Muscle layer of duodenum (tissue), 2 donors: ENCODE measurements around the gene LTV1.
A peak's percentile ranks its signal among the peaks of the same experiment; 100 is the strongest.

ENCODE experiments used
- H3K27ac ChIP-seq: one replicate; pipeline ENCODE4 v1.7.0; 2013; ENCODE audit warnings: mild to moderate bottlenecking, low read length
- H3K27me3 ChIP-seq: one replicate; pipeline ENCODE4 v1.7.0; 2013; ENCODE audit warnings: low read depth, mild to moderate bottlenecking, control low read depth, low read length
- H3K36me3 ChIP-seq, 2 donors: one replicate each; pipeline ENCODE4 v1.7.0; 2013; ENCODE audit warnings: low read length in 2 of 2, control low read depth in 1 of 2, mild to moderate bottlenecking in 1 of 2; ENCODE audit not compliant: insufficient read depth in 2 of 2, control insufficient read depth in 1 of 2
- H3K4me1 ChIP-seq, 2 donors: one replicate each; pipeline ENCODE4 v1.7.0; 2013; ENCODE audit warnings: low read length in 2 of 2, mild to moderate bottlenecking in 2 of 2, control low read depth in 1 of 2, moderate library complexity in 1 of 2; ENCODE audit not compliant: insufficient read depth in 2 of 2, control insufficient read depth in 1 of 2
- H3K4me3 ChIP-seq, 2 donors: one replicate each; pipeline ENCODE4 v1.7.0; 2013; ENCODE audit warnings: low read length in 2 of 2, low read depth in 1 of 2, mild to moderate bottlenecking in 1 of 2
- H3K9me3 ChIP-seq, 2 donors: one replicate each; pipeline ENCODE4 v1.7.0; 2013; ENCODE audit warnings: low read length in 2 of 2, control low read depth in 1 of 2, mild to moderate bottlenecking in 1 of 2; ENCODE audit not compliant: control insufficient read depth in 1 of 2
- donor health status: healthy.

LTV1 gene

DNA sequence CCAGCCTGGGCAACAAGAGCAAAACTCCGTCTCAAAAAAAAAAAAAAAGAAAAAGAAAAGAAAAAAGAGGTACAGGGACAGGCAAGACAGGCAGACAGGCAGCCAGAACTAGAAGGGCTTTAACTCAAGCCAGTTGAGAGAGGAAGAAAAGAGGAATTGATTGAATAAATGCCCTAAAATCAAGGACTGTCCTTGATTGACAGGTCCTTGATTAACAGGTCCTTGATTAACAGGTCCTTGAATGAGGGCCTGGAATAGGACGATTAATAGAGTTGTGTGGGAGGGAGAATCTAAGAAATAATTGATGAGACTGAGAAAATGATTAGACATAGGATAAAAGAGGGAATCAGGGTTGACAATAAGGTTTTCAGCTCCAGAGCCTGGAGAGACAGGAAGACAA, 57.2 kb downstream of the LTV1 start:
- H3K4me1 ChIP-seq = peaks cover 9 to 15% of the 10 kb centered on the region in 2 donors
- no peak overlapping the region for H3K27ac ChIP-seq
- H3K4me3 ChIP-seq = no peak overlapping the region
- no peaks in the 10 kb centered on the region for H3K36me3 ChIP-seq
- H3K9me3 ChIP-seq = no peaks in the 10 kb centered on the region
- no peaks in the 10 kb centered on the region for H3K27me3 ChIP-seq

DNA sequence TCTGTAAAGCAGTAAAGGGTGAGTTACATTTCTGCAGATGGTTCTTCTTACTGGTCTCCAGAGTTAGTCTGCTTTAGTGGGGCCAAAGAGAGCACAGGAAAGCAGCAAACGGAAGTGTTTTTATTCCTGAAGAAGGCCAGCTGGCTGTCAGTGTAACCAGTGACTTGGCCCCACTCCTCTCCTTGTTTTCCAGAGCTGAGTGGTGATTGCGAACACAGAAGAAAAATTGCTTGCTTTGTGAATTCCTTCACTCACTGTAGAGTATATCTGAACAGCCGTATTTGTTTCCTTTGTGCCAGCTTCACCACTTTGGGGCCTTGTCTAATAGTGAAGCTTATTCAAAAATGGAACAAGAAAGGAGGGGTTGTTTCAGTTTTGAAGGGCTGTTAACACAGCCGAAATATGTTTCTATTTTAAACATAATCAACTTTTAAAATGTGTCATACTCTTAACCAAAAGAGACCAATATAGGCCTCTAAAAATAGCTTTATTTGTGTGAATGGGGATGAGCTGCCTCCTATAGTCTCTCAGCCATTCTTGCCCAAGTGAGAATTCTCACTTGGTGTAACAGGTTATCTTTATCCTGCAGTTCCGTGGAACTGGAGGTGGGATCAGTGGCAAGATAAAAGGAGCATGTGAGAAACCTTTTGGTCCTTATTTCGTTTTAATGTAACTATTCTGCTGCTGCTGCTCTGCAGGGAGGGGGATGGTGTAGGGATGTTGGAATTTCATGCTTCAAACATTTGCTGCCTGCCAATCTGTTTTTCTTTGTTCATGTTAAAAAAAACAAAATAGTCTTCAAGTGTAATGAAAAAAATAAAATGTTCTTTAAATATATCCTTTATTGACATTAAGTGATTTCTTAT, 59.0 kb downstream of the LTV1 start:
- Histone ChIP-seq H3K36me3 (no peaks in the 10 kb centered on the region), H3K27ac (peak overlapping the region; percentile 54), H3K4me3 (peak overlapping the region in 1 of 2 donors; percentile 24), H3K27me3 (no peaks in the 10 kb centered on the region), H3K4me1 (peaks cover 9 to 15% of the 10 kb centered on the region in 2 donors), H3K9me3 (no peaks in the 10 kb centered on the region)

DNA sequence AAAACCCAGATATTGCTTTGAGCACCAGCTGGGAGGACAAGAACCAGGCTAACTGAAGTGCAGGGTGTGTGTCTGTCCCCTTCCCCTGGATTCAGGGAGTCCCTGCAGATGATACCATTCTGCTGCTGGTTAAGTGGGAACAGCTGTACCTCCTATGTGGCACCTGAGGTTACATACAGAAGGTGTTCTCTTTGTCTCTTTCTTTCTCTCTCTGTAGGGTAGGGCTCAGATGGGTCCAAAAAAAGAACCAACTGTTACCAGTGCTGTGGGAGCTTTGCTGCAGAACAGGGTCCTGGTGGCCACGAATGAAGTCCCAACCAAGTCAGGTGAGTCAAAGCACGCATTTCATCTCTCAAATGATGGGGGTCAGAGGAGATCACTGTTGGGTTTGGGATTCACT, 59.7 kb downstream of the LTV1 start:
- H3K4me3 ChIP-seq = no peak overlapping the region
- H3K4me1 ChIP-seq = peaks cover 9 to 15% of the 10 kb centered on the region in 2 donors
- H3K36me3 ChIP-seq = no peaks in the 10 kb centered on the region
- no peak overlapping the region for H3K27ac ChIP-seq
- H3K27me3 ChIP-seq = no peaks in the 10 kb centered on the region
- H3K9me3 ChIP-seq = no peaks in the 10 kb centered on the region

DNA sequence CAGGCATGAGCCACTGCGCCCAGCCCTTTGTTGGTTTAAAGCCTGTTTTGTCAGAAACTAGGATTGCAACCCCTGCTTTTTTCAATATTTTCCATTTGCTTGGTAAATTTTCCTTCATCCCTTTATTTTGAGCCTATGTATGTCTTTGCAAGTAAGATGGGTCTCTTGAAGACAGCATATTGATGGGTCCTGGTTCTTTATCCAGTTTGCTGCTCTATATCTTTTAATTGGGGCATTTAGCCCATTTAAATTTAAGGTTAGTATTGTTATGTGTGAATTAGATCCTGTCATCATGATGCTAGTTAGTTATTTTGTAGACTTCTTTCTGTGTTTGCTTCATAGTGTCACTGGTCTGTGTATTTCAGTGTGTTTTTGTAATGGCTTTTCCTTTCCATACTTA, 67.9 kb downstream of the LTV1 start:
- H3K4me3 ChIP-seq = no peak overlapping the region
- H3K27me3 ChIP-seq = no peaks in the 10 kb centered on the region
- no peaks in the 10 kb centered on the region for H3K36me3 ChIP-seq
- no peaks in the 10 kb centered on the region for H3K4me1 ChIP-seq
- H3K27ac ChIP-seq = no peak overlapping the region
- peaks cover 0 to 14% of the 10 kb centered on the region in 2 donors for H3K9me3 ChIP-seq

DNA sequence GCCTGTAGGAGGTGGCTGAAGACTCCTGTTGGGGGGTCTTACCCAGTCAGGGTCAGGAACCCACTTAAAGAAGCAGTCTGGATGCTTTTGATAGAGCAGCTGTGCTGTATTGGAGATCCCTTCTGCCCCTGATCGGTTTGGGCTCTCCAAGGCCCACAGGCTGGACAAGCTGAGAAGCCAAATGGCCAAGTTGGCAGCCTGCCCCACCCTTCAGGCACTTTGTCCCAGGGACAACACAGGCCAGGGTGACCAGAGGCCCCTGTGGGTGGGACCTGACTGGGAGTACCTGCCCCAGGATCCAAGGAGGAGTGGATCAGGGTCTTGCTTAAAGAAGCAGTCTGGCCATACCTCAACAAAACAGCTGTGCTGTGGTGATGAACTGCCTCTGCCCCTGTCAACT, 69.5 kb downstream of the LTV1 start:
- peaks cover 0 to 14% of the 10 kb centered on the region in 2 donors for H3K9me3 ChIP-seq
- H3K27me3 ChIP-seq = no peaks in the 10 kb centered on the region
- H3K4me3 ChIP-seq = no peak overlapping the region
- H3K27ac ChIP-seq = no peak overlapping the region
- no peaks in the 10 kb centered on the region for H3K4me1 ChIP-seq
- H3K36me3 ChIP-seq = peaks cover 0 to under 1% of the 10 kb centered on the region in 2 donors
